ENCODE measurements around the gene DTX3L. TPM values are rescaled to one million over a fixed set of nuclear protein-coding genes. Genes with fewer than 3 reads are reported as not detected.
A peak's percentile ranks its signal among the peaks of the same experiment; 100 is the strongest.

Gene DTX3L
- total RNA-seq (2014; rRNA removed; shearing (Covaris generic)): 6.8 TPM in 2 replicates
- polyA plus RNA-seq (2016; fragmentation: Nextera tagmentation; extraction: Ambion mirVana): 1.8 and 2.1 TPM in 2 replicates
- long read RNA-seq: 0 reads

DNA sequence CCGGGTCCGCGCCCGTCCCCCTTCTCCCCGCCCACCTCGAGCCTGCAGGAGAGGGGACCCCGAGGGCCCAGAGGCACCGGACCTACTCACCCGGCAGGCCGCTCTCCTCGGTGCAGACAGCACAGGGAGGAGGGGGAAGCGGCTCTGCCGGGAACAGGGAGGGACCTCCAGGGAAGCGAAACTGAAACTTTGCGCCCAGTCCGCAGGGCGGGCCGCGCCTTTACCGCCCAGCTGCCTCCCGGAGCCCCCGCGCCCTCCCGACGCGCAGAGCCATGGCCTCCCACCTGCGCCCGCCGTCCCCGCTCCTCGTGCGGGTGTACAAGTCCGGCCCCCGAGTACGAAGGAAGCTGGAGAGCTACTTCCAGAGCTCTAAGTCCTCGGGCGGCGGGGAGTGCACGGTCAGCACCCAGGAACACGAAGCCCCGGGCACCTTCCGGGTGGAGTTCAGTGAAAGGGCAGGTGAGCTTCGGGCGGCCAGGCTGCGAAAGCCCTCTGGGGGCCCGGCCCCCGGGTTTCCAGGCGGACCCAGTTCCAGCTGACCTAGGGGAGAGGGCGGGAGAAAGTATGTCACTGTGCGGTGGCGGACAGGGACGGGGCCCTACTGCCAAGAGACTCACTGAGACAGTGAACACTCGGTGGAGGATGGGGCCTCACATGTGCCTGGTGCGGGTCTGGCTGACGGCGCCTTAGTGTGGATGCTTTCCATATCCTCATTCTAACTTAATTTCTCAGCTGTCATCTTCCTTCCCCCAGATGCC lies at the start of gene DTX3L, which contains the start of gene PARP9:
Gene DTX3L, plus strand, starts transcription at position 184 of the 758 bp plus-strand sequence. Its CDS starts 89 bp downstream, at position 273.
Gene PARP9, minus strand, starts transcription at position 146 of the 758 bp plus-strand sequence. CDS start 4,680 bp downstream, outside the sequence.
- no peaks in the 10 kb centered on the region for H3K36me3 ChIP-seq (ENCODE audit: insufficient read depth)
- H2AFZ ChIP-seq: peak within 1 kb of the TSS; percentile 98
- 0 out of 2 replicates have a peak, but pooled peaks cover 2% of the 10 kb centered on the region for H3F3A ChIP-seq (replicated peaks; ENCODE audit: low read depth)
- peaks cover 10% of the 10 kb centered on the region for H3K4me1 ChIP-seq (ENCODE audit: insufficient read depth)
- peak within 1 kb of the TSS; percentile 89 for H3K4me3 ChIP-seq
- no peaks in the 10 kb centered on the region for H3K9me3 Mint-ChIP-seq
- ATAC-seq (peak; percentile 95), DNase-seq (ENCODE audit: low spot score) (peak; percentile 86)
- H3K27me3 Mint-ChIP-seq (ENCODE audit: insufficient read depth, low read depth, poor library complexity): peaks cover 11% of the 10 kb centered on the region
- H3K9me2 ChIP-seq (ENCODE audit: insufficient read depth): no peaks in the 10 kb centered on the region
- H3K4me3 Mint-ChIP-seq: peak within 1 kb of the TSS; percentile 77
- H3K36me3 Mint-ChIP-seq (ENCODE audit: low read depth): no peaks in the 10 kb centered on the region
- H3K27ac Mint-ChIP-seq: no peak within 1 kb of the TSS
- H3K27me3 ChIP-seq (ENCODE audit: insufficient read depth): no peaks in the 10 kb centered on the region
- no peaks in the 10 kb centered on the region for H4K20me1 ChIP-seq (replicated peaks; ENCODE audit: insufficient read depth)
- H3K79me2 ChIP-seq (replicated peaks; ENCODE audit: insufficient read depth): no peaks in the 10 kb centered on the region
- peaks cover 23% of the 10 kb centered on the region for H3K4me1 Mint-ChIP-seq
- no peak within 1 kb of the TSS for H3K27ac ChIP-seq (ENCODE audit: low read depth)
- peak within 1 kb of the TSS; percentile 87 for H3K4me2 ChIP-seq
- TF ChIP-seq STAT1 (IDR thresholded peaks at IDR 0.05; ENCODE audit: unreplicated experiment) (no peak), POLR2AphosphoS5 (IDR thresholded peaks at IDR 0.05; ENCODE audit: low read depth) (peak; percentile 48; the same call in 1 of the 2 replicates)

DNA sequence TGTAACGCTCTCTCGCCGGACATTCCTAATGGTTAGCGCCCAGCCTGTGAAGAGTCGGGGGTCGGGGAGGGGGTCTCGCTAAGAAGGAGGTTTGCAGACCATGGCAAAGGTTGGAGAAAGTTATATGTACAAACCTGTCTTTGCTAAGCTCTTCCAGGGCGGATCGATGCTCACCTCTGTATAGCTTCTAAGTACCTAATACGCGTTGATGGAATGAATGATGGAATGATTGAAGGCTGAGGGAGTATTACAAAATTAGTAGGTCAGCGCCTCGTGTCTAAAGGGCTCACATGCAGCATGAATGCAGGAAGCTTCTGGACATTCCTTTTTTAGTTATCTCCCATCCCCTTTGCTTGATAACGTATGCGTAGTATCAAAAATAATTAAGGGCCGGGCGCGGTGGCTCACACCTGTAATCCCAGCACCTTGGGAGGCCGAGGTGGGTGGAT lies 49.1 kb upstream of the DTX3L start:
- TF ChIP-seq, protein P1, sequence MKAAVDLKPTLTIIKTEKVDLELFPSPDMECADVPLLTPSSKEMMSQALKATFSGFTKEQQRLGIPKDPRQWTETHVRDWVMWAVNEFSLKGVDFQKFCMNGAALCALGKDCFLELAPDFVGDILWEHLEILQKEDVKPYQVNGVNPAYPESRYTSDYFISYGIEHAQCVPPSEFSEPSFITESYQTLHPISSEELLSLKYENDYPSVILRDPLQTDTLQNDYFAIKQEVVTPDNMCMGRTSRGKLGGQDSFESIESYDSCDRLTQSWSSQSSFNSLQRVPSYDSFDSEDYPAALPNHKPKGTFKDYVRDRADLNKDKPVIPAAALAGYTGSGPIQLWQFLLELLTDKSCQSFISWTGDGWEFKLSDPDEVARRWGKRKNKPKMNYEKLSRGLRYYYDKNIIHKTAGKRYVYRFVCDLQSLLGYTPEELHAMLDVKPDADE (IDR thresholded peaks at IDR 0.05): no peak; the same call in 1 of the 2 replicates
- no peak for TF ChIP-seq EZH2 (IDR thresholded peaks at IDR 0.05; ENCODE audit: low read depth, unreplicated experiment)
- TF ChIP-seq, protein P2, sequence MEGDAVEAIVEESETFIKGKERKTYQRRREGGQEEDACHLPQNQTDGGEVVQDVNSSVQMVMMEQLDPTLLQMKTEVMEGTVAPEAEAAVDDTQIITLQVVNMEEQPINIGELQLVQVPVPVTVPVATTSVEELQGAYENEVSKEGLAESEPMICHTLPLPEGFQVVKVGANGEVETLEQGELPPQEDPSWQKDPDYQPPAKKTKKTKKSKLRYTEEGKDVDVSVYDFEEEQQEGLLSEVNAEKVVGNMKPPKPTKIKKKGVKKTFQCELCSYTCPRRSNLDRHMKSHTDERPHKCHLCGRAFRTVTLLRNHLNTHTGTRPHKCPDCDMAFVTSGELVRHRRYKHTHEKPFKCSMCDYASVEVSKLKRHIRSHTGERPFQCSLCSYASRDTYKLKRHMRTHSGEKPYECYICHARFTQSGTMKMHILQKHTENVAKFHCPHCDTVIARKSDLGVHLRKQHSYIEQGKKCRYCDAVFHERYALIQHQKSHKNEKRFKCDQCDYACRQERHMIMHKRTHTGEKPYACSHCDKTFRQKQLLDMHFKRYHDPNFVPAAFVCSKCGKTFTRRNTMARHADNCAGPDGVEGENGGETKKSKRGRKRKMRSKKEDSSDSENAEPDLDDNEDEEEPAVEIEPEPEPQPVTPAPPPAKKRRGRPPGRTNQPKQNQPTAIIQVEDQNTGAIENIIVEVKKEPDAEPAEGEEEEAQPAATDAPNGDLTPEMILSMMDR (conservative IDR thresholded peaks at IDR 0.05; ENCODE audit: low read depth in 2 of 2): no peak
- TF ChIP-seq, protein P3, sequence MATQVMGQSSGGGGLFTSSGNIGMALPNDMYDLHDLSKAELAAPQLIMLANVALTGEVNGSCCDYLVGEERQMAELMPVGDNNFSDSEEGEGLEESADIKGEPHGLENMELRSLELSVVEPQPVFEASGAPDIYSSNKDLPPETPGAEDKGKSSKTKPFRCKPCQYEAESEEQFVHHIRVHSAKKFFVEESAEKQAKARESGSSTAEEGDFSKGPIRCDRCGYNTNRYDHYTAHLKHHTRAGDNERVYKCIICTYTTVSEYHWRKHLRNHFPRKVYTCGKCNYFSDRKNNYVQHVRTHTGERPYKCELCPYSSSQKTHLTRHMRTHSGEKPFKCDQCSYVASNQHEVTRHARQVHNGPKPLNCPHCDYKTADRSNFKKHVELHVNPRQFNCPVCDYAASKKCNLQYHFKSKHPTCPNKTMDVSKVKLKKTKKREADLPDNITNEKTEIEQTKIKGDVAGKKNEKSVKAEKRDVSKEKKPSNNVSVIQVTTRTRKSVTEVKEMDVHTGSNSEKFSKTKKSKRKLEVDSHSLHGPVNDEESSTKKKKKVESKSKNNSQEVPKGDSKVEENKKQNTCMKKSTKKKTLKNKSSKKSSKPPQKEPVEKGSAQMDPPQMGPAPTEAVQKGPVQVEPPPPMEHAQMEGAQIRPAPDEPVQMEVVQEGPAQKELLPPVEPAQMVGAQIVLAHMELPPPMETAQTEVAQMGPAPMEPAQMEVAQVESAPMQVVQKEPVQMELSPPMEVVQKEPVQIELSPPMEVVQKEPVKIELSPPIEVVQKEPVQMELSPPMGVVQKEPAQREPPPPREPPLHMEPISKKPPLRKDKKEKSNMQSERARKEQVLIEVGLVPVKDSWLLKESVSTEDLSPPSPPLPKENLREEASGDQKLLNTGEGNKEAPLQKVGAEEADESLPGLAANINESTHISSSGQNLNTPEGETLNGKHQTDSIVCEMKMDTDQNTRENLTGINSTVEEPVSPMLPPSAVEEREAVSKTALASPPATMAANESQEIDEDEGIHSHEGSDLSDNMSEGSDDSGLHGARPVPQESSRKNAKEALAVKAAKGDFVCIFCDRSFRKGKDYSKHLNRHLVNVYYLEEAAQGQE (IDR thresholded peaks at IDR 0.05; ENCODE audit: unreplicated experiment): no peak
- H3K4me3 ChIP-seq: peak overlapping the region; percentile 71
- H3K27ac Mint-ChIP-seq: no peak overlapping the region

More for the DNA sequence above, 49.1 kb upstream of the DTX3L start:
- no peak overlapping the region for H3K27ac ChIP-seq (ENCODE audit: low read depth)
- peaks cover 35% of the 10 kb centered on the region for H3K4me1 Mint-ChIP-seq
- ATAC-seq (no peak), DNase-seq (ENCODE audit: low spot score) (no peak)
- peaks cover 37% of the 10 kb centered on the region for H3K4me1 ChIP-seq (ENCODE audit: insufficient read depth)
- peaks cover 41% of the 10 kb centered on the region for H3K79me2 ChIP-seq (replicated peaks; ENCODE audit: insufficient read depth)
- no peaks in the 10 kb centered on the region for H3K36me3 ChIP-seq (ENCODE audit: insufficient read depth)
- peak overlapping the region; percentile 98 for H2AFZ ChIP-seq
- no peaks in the 10 kb centered on the region for H3K9me2 ChIP-seq (ENCODE audit: insufficient read depth)
- no peaks in the 10 kb centered on the region; the same call in 2 of the 3 replicates for H3K9me3 Mint-ChIP-seq
- no peaks in the 10 kb centered on the region; the same call in 1 of the 2 replicates for H3F3A ChIP-seq (replicated peaks; ENCODE audit: low read depth)
- no peaks in the 10 kb centered on the region for H3K36me3 Mint-ChIP-seq (ENCODE audit: low read depth)
- H3K4me2 ChIP-seq: peak overlapping the region; percentile 75
- H3K27me3 Mint-ChIP-seq (ENCODE audit: insufficient read depth, low read depth, poor library complexity): peaks cover 2% of the 10 kb centered on the region
- H4K20me1 ChIP-seq (replicated peaks; ENCODE audit: insufficient read depth): peaks cover 20% of the 10 kb centered on the region; the same call in 1 of the 2 replicates
- no peaks in the 10 kb centered on the region for H3K27me3 ChIP-seq (ENCODE audit: insufficient read depth)
- peak overlapping the region; percentile 87 for H3K4me3 Mint-ChIP-seq
